ENCODE results near the gene MFRP. TPM values are rescaled to one million over a fixed set of nuclear protein-coding genes. Genes with fewer than 3 reads are reported as not detected.

The MFRP gene
- total RNA-seq, 2 experiments from 2014 or later, result not detected

GRCh38 chr11:119320776-119321524, 25.6 kb downstream of the MFRP start:
- H3K4me1 Mint-ChIP-seq, result peaks cover 21% of the 10 kb centered on the region
- H3K36me3 Mint-ChIP-seq, result no peaks in the 10 kb centered on the region
- peak; percentile 79 for DNase-seq
- H3K27ac Mint-ChIP-seq, result peak overlapping the region; percentile 82
- no peaks in the 10 kb centered on the region for H3K9me3 Mint-ChIP-seq
- peaks cover 24% of the 10 kb centered on the region for H3K27me3 Mint-ChIP-seq
- H3K4me3 Mint-ChIP-seq, result peak overlapping the region; percentile 82

GRCh38 chr11:119320240-119320775, 26.2 kb downstream of the MFRP start:
- DNase-seq, result no peak
- H3K36me3 Mint-ChIP-seq, result no peaks in the 10 kb centered on the region
- H3K9me3 Mint-ChIP-seq, result no peaks in the 10 kb centered on the region
- peaks cover 30% of the 10 kb centered on the region for H3K27me3 Mint-ChIP-seq
- H3K4me3 Mint-ChIP-seq, result peak overlapping the region; percentile 57
- H3K4me1 Mint-ChIP-seq, result peaks cover 24% of the 10 kb centered on the region
- no peak overlapping the region for H3K27ac Mint-ChIP-seq

DNA sequence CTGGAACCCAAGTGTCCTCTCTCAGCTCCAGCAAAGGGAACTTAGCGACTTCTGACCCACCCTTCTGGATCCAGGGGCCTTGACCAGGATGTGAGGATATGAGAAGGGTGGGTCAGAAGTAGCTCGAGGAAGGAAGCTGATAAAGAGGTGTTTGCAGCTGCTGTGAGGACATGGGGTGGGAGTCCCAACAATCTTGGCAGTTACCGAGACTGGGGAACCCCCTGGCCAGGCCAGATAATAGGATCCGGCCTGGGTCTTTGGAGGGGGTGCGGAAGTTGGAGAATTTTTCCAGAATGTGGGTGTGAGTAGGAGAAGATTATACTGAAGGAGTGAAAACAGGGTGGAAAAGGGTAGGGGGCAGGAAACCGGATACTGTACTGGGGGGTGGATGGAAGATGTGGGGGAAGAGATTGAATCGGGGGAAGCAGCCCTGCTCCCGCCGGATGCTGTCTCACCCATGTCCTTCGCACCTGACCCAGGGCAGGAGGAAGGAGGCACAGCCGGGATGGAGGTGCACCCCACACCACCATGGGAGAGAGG, 26.7 kb downstream of the MFRP start:
- H3K9me3 Mint-ChIP-seq, result no peaks in the 10 kb centered on the region
- no peak for DNase-seq
- H3K4me3 Mint-ChIP-seq, result peak overlapping the region; percentile 57
- no peaks in the 10 kb centered on the region for H3K36me3 Mint-ChIP-seq
- peaks cover 30% of the 10 kb centered on the region for H3K27me3 Mint-ChIP-seq
- peaks cover 25% of the 10 kb centered on the region for H3K4me1 Mint-ChIP-seq
- H3K27ac Mint-ChIP-seq, result no peak overlapping the region

DNA sequence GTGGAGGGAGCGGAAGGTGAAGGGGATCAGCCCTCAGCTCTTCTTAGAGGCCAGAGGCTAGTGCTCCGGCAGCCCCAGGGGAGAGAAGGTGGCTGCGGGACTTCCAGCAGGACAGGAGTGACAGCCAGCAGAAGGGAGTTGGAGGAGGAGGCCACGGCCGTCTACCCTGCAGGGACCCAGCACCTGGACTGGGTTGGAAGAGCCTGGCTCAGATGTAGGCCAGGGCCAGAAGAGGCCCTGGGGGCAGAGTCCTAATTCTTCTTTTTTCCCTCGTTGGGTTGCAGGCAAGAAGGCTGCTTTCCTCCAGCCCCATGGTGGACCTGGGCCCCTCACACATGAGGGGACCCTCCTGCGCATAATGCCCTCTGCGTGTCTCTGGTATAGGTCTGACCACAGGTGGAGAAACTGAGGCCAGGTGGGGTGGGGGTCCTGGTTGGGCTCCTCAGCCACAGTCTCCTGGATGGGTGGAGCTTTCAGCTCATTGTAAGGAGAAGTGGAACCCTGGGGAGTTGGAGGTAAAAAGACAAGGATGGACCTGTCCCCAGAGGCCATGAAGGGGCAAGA, 27.3 kb downstream of the MFRP start:
- no peaks in the 10 kb centered on the region for H3K9me3 Mint-ChIP-seq
- H3K27ac Mint-ChIP-seq, result no peak overlapping the region
- peaks cover 30% of the 10 kb centered on the region for H3K27me3 Mint-ChIP-seq
- no peaks in the 10 kb centered on the region for H3K36me3 Mint-ChIP-seq
- H3K4me3 Mint-ChIP-seq, result no peak overlapping the region
- H3K4me1 Mint-ChIP-seq, result peaks cover 27% of the 10 kb centered on the region
- DNase-seq, result no peak

- Mint-ChIP-seq H3K27ac (no peak overlapping the region), H3K4me3 (no peak overlapping the region), H3K4me1 (peaks cover 23% of the 10 kb centered on the region), H3K36me3 (no peaks in the 10 kb centered on the region), H3K27me3 (peaks cover 30% of the 10 kb centered on the region), H3K9me3 (no peaks in the 10 kb centered on the region)
- peak; percentile 33 for DNase-seq
Observed at GRCh38 chr11:119318240-119319135, 28.0 kb downstream of the MFRP start.

DNA sequence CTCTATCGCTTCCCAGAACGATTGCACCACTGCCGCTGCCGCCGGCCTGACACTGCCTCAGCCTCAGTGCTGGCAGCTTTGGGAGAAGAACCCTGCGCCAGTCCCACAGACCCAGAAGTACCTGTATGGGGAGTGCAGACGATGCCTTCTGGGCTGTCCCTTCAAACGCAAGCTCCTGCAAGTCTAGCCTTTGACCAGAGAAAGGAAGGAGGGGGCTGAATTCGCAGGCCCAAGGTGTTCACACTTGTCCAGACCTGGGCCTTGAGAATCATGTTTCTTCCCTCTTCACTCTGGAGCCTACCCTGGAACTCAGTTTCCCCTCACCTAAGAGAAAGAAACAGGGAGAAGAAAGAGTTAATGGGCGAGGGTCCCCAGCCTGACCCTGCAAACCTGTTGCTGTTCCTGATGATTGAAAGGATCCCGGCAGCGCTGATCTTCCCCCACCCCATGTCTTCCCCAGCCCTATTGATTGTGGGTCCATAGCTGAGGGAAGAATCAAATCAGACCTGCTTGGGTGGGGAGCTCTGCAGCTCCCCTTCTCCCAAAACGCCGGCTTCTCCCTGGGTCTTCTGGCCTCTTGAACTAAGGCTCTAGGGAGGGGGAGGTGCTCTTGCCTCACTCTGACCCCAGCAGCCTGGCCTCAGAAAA, 28.8 kb downstream of the MFRP start:
- H3K27me3 Mint-ChIP-seq, result peaks cover 30% of the 10 kb centered on the region
- no peak overlapping the region for H3K4me3 Mint-ChIP-seq
- H3K27ac Mint-ChIP-seq, result no peak overlapping the region

GRCh38 chr11:119316729-119317591, 29.5 kb downstream of the MFRP start, which contains the start of gene MCAM:
Gene MCAM (minus strand): TSS chr11:119317130. CDS start chr11:119317101, 29 bp downstream.
- H3K9me3 Mint-ChIP-seq, result no peaks in the 10 kb centered on the region
- H3K27me3 Mint-ChIP-seq, result peaks cover 30% of the 10 kb centered on the region
- peaks cover 19% of the 10 kb centered on the region for H3K4me1 Mint-ChIP-seq
- no peak for DNase-seq
- peak within 1 kb of the TSS; percentile 77 for H3K4me3 Mint-ChIP-seq
- H3K27ac Mint-ChIP-seq, result no peak within 1 kb of the TSS
- no peaks in the 10 kb centered on the region for H3K36me3 Mint-ChIP-seq

More for the DNA sequence above, 28.8 kb downstream of the MFRP start:
- Mint-ChIP-seq H3K36me3 (no peaks in the 10 kb centered on the region), H3K4me1 (peaks cover 22% of the 10 kb centered on the region), H3K9me3 (no peaks in the 10 kb centered on the region)
- no peak for DNase-seq

- no peaks in the 10 kb centered on the region for H3K36me3 Mint-ChIP-seq
- peak overlapping the region; percentile 77 for H3K4me3 Mint-ChIP-seq
- no peaks in the 10 kb centered on the region for H3K9me3 Mint-ChIP-seq
- H3K27me3 Mint-ChIP-seq, result peaks cover 30% of the 10 kb centered on the region
- peaks cover 13% of the 10 kb centered on the region for H3K4me1 Mint-ChIP-seq
- DNase-seq, result no peak
- peak overlapping the region; percentile 8 for H3K27ac Mint-ChIP-seq
Observed at GRCh38 chr11:119316016-119316728, 30.3 kb downstream of the MFRP start.

- Mint-ChIP-seq H3K36me3 (no peaks in the 10 kb centered on the region), H3K4me3 (peak overlapping the region; percentile 77), H3K9me3 (no peaks in the 10 kb centered on the region), H3K4me1 (peaks cover 13% of the 10 kb centered on the region), H3K27me3 (peaks cover 30% of the 10 kb centered on the region), H3K27ac (peak overlapping the region; percentile 8)
- DNase-seq, result peak; percentile 67
Observed at GRCh38 chr11:119315131-119316015, 31.1 kb downstream of the MFRP start.

GRCh38 chr11:119314726-119315125, 31.8 kb downstream of the MFRP start:
- Mint-ChIP-seq H3K27me3 (peaks cover 25% of the 10 kb centered on the region), H3K27ac (no peak overlapping the region), H3K4me1 (peaks cover 9% of the 10 kb centered on the region), H3K4me3 (peak overlapping the region; percentile 77), H3K9me3 (no peaks in the 10 kb centered on the region), H3K36me3 (no peaks in the 10 kb centered on the region)
- DNase-seq, result no peak

DNA sequence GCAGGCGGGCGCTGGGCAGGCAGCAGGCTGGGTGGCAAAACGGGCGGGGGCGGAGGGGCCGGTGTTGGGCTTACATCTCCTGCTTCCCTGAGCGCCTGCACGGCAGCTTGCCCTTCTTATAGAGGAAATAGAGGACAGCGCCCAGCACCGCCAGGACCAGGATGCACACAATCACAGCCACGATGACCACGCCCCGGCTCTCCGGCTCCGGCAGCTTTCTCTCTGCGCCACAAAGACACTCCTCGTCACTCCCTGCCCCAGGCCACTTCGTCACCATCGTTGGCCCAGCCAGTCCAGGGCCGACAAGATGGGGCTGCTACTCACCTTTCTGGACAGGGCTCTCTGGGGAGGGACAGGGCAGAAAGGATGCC, 35.8 kb downstream of the MFRP start:
- H3K9me3 Mint-ChIP-seq, result no peaks in the 10 kb centered on the region
- peaks cover 7% of the 10 kb centered on the region for H3K36me3 Mint-ChIP-seq

GRCh38 chr11:119309953-119310681, 36.4 kb downstream of the MFRP start:
- Mint-ChIP-seq H3K4me1 (peaks cover 28% of the 10 kb centered on the region), H3K27me3 (no peaks in the 10 kb centered on the region), H3K4me3 (no peak overlapping the region), H3K9me3 (no peaks in the 10 kb centered on the region), H3K27ac (no peak overlapping the region), H3K36me3 (peaks cover 10% of the 10 kb centered on the region)
- DNase-seq, result no peak

More for the DNA sequence above, 35.8 kb downstream of the MFRP start:
- Mint-ChIP-seq H3K4me1 (peaks cover 25% of the 10 kb centered on the region), H3K4me3 (no peak overlapping the region), H3K27ac (no peak overlapping the region), H3K27me3 (peaks cover 3% of the 10 kb centered on the region)
- no peak for DNase-seq
